Body of pancreas (tissue), 4 donors: ENCODE measurements around the gene GDF2. TPM values are rescaled to one million over a fixed set of nuclear protein-coding genes. Genes with fewer than 3 reads are reported as not detected.

Source experiments
- ATAC-seq: fragments of 150-250 bp; one replicate; pipeline ENCODE4 v1.9.1; 2016
- DNase-seq, 4 donors: peaks; one replicate each; pipeline ENCODE4 v3.0.0-alpha.2; 2019
- H3K27ac ChIP-seq, 4 donors: fragments of 200-600 bp; sonication (generic); 1 replicate in 3 of 4; 2 replicates in 1 of 4; pipeline versions ENCODE4 v1.5.1 to v1.6.1; 2016 to 2019; ENCODE audit warnings: mild to moderate bottlenecking in 1 of 4, mixed read lengths in 1 of 4, moderate library complexity in 1 of 4
- H3K27me3 ChIP-seq, 2 donors: fragments of 200-600 bp; sonication (generic); one replicate each; pipeline ENCODE4 v1.6.0; 2016; ENCODE audit warnings: mild to moderate bottlenecking in 1 of 2
- H3K36me3 ChIP-seq, 2 donors: fragments of 200-600 bp; sonication (generic); replicated peaks in 1 of 2; 2 replicates each; pipeline ENCODE4 v1.5.1; 2016; ENCODE audit warnings: low read depth in 2 of 2; ENCODE audit not compliant: insufficient read depth in 1 of 2
- H3K4me1 ChIP-seq: fragments of 200-600 bp; sonication (generic); one replicate; pipeline ENCODE4 v1.6.0; 2016
- H3K4me3 ChIP-seq, 2 donors: fragments of 200-600 bp; sonication (generic); 1 replicate in 1 of 2; 2 replicates in 1 of 2; pipeline ENCODE4 v1.5.1; 2016 to 2019
- H3K9me3 ChIP-seq, 3 donors: fragments of 200-600 bp; sonication (generic); 1 replicate in 2 of 3; 2 replicates in 1 of 3; pipeline ENCODE4 v1.5.1; 2016
- CTCF ChIP-seq, 7 experiments: fragments of 450-650 bp in 4 of 7; fragments of 200-600 bp in 3 of 7; sonication (generic) in 3 of 7; IDR thresholded peaks; one replicate each; pipeline ENCODE4 v1.5.1; 2016 to 2019; ENCODE audit warnings: antibody characterized with exemption in 7 of 7
- POLR2A ChIP-seq, 3 donors: fragments of 450-650 bp; IDR thresholded peaks; one replicate each; pipeline ENCODE4 v1.6.1; 2016; ENCODE audit warnings: antibody characterized with exemption in 3 of 3, mild to moderate bottlenecking in 2 of 3
- WGBS, 2 donors: methylation state at CpG; one replicate each; pipeline ENCODE4 v1.1.5; 2017; 5-methylcytosine and 5-hydroxymethylcytosine counted together
- intact Hi-C: fragments of 100-400 bp; cut with DNase I; formaldehyde crosslinking; loops from one replicate; pipeline ENCODE4 v1.15.1; 2023
- total RNA-seq, 2 donors: library from RNA; depleted of rRNA; stranded (reverse); fragments of >200 nt; gene quantifications; one replicate each; pipeline ENCODE4 v1.1.0, GENCODE V29; 2016

The GDF2 gene
- total RNA-seq, 2 donors from 2014 or later, result not detected

- intact Hi-C loops, result no loop called here
- Histone ChIP-seq H3K27ac (no peak overlapping the region), H3K4me1 (no peaks in the 10 kb centered on the region), H3K27me3 (no peaks in the 10 kb centered on the region), H3K4me3 (no peak overlapping the region), H3K36me3 (no peaks in the 10 kb centered on the region), H3K9me3 (no peaks in the 10 kb centered on the region)
- TF ChIP-seq POLR2A (IDR thresholded peaks at IDR 0.05) (no peak), CTCF (IDR thresholded peaks at IDR 0.05) (peak; percentile 86 to 97 (median 93))
- ATAC-seq (peak; percentile 92), DNase-seq (peak; percentile 68 to 84 (median 76))
- 53% methylated on average over 5 of the region's 5 CpGs for WGBS, 2 donors
Observed at GRCh38 chr10:47340608-47341170, 18.4 kb downstream of the GDF2 start.

GRCh38 chr10:47344996-47345870 lies 23.0 kb downstream of the GDF2 start:
- WGBS, 2 donors, result 81% methylated on average over 13 of the region's 13 CpGs
- Histone ChIP-seq H3K4me1 (no peaks in the 10 kb centered on the region), H3K27ac (no peak overlapping the region), H3K36me3 (no peaks in the 10 kb centered on the region), H3K27me3 (no peaks in the 10 kb centered on the region), H3K9me3 (no peaks in the 10 kb centered on the region), H3K4me3 (no peak overlapping the region)
- no peak for TF ChIP-seq POLR2A (IDR thresholded peaks at IDR 0.05)
- TF ChIP-seq CTCF (IDR thresholded peaks at IDR 0.05), result no peak
- no peak for DNase-seq
- no peak for ATAC-seq
- intact Hi-C loops, result no loop called here

GRCh38 chr10:47346581-47347302 lies 24.5 kb downstream of the GDF2 start:
- Histone ChIP-seq H3K27me3 (no peaks in the 10 kb centered on the region), H3K4me1 (no peaks in the 10 kb centered on the region), H3K4me3 (no peak overlapping the region), H3K9me3 (no peaks in the 10 kb centered on the region), H3K36me3 (no peaks in the 10 kb centered on the region), H3K27ac (no peak overlapping the region)
- intact Hi-C loops, result no loop called here
- ATAC-seq (peak; percentile 30), DNase-seq (no peak)
- WGBS, 2 donors, result 72 to 73% methylated on average over 13 of the region's 13 CpGs
- TF ChIP-seq CTCF (IDR thresholded peaks at IDR 0.05) (no peak), POLR2A (IDR thresholded peaks at IDR 0.05) (no peak)

GRCh38 chr10:47347303-47347675 lies 25.0 kb downstream of the GDF2 start:
- Histone ChIP-seq H3K4me1 (no peaks in the 10 kb centered on the region), H3K27ac (no peak overlapping the region), H3K27me3 (no peaks in the 10 kb centered on the region), H3K36me3 (no peaks in the 10 kb centered on the region), H3K4me3 (no peak overlapping the region), H3K9me3 (no peaks in the 10 kb centered on the region)
- intact Hi-C loops, result no loop called here
- DNase-seq (no peak), ATAC-seq (no peak)
- 75 to 77% methylated on average over 4 of the region's 4 CpGs for WGBS, 2 donors
- no peak for TF ChIP-seq CTCF (IDR thresholded peaks at IDR 0.05)
- TF ChIP-seq POLR2A (IDR thresholded peaks at IDR 0.05), result no peak
